Measurements from ENCODE around the gene SUPT7L. TPM values are rescaled to one million over a fixed set of nuclear protein-coding genes. Genes with fewer than 3 reads are reported as not detected.

SUPT7L gene
- total RNA-seq, 4 donors from 2014 or later = 18.7 to 30.3 (median 23.3) TPM

DNA sequence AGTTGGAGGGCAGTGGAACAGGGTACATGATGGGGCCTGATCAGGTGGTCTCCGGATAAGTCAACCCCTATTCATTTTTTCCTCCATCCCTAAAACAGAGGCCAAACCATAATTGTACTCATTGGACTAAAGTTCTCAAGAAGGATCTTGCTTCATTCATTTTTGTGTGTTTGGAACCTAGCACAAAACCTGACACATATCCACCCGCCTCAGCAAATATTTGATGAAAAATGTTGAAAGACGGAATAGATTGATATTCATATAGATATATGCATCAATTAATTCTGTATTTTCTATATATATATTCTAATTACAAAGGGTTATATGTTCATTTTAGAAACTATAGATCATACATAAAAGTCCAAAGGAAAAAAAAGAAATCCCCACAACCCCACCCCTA is 22.2 kb upstream of the SUPT7L start:
- TF ChIP-seq, protein P1, sequence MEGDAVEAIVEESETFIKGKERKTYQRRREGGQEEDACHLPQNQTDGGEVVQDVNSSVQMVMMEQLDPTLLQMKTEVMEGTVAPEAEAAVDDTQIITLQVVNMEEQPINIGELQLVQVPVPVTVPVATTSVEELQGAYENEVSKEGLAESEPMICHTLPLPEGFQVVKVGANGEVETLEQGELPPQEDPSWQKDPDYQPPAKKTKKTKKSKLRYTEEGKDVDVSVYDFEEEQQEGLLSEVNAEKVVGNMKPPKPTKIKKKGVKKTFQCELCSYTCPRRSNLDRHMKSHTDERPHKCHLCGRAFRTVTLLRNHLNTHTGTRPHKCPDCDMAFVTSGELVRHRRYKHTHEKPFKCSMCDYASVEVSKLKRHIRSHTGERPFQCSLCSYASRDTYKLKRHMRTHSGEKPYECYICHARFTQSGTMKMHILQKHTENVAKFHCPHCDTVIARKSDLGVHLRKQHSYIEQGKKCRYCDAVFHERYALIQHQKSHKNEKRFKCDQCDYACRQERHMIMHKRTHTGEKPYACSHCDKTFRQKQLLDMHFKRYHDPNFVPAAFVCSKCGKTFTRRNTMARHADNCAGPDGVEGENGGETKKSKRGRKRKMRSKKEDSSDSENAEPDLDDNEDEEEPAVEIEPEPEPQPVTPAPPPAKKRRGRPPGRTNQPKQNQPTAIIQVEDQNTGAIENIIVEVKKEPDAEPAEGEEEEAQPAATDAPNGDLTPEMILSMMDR (IDR thresholded peaks at IDR 0.05; ENCODE audit: low read depth) = no peak

GRCh38 chr2:27683390-27684071 is 20.1 kb upstream of the SUPT7L start:
- TF ChIP-seq, protein P1 (IDR thresholded peaks at IDR 0.05; ENCODE audit: low read depth) = no peak

- TF ChIP-seq, protein P1 (IDR thresholded peaks at IDR 0.05; ENCODE audit: low read depth) = no peak
Observed at GRCh38 chr2:27681841-27682240, 18.4 kb upstream of the SUPT7L start.

DNA sequence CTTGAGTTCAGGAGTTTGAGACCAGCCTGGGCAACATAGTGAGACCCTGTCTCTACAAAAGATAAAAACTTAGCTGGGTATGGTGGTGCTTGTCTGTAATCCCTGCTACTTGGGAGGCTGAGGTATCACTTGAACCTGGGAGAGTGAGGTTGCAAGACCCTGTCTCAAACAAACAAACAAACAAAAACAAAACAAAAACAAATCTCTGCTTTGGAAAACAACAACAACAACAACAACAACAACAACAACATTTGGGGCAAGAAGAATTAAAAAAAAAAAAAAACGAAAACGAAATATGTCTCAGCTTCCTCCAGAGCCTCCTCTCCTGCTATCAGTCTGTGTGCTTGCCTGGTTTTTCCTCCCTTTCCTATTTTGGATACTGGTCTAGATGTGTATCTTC is 17.2 kb upstream of the SUPT7L start:
- TF ChIP-seq, protein P1 (IDR thresholded peaks at IDR 0.05; ENCODE audit: low read depth) = no peak

DNA sequence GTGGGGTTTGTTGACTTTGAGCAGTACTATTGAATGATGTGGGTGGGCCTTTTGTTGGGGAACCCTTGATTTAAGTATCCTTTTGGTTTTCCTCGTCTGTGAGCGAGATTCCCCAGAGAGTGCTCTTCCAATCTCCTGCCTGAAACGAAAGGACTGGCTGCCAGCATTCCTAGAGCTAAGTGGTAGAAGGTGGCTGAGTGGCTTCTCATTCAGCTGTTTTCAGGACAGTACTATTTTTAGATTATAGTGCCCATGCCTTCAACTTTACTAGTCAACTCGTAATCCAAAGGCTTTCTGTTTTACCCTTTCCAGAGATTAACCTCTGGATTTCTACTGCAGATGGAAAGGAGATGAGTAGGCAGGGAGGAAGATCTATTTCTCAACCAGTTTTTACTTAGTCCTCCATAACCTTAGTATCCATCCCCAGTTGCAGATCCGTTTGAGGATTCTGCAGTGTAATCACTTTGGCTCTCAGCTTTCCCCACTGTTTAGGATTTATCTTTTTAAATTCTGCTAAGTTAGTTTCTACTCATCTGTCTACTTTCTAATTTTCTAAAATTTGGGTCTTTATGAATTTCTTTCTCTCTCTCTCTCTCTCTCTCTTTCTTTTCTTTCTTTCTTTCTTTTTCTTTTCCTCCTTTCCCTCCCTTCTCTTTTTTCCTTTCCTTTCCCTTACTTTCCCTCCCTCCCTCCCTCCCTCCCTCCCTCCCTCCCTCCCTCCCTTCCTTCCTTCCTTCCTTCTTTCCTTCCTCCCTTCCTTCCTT is 9.5 kb upstream of the SUPT7L start:
- TF ChIP-seq, protein P1 (IDR thresholded peaks at IDR 0.05; ENCODE audit: low read depth) = no peak

GRCh38 chr2:27671235-27671634 is 7.8 kb upstream of the SUPT7L start:
- TF ChIP-seq, protein P1 (IDR thresholded peaks at IDR 0.05; ENCODE audit: low read depth) = no peak

DNA sequence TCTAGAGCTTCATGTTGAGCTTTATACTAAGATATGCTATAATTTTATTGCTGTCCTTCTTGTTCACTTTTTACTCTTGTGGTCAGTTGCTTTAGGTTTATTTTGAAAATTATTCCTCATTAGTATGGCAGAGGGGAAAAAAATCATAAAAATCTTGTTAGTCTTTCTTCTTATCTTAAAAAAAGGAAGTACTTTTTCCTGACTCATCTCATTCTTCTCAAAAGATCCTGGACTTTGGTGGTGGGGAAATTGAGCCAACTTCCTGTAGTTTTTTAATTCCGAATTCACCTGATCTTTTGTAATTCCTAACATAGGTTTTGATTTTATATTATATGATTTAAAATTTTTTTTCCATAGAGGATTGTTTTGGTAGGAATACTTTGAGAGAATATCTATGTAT is 4.0 kb upstream of the SUPT7L start:
- TF ChIP-seq, protein P1 (IDR thresholded peaks at IDR 0.05; ENCODE audit: low read depth) = no peak
